ENCODE results near the gene BDH2.

BDH2 gene

DNA sequence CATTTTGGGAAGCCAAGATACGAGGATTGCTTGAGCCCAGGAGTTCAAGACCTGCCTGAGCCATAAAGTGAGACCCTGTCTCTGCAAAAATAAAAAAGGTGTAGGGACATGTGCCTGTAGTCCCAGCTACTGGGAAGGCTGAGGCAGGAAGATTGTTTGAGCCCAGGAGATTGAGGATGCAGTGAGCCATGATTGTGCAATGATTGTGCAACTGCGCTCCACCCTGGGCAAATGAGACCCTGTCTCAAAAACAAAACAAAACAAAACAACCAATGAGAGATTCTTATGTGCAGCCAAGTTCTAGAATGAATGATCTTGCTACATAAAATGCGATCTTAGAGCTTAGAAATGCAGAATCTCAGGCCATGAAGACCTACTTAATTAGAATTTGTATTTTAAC lies 45.6 kb downstream of the BDH2 start:
- H3K27ac ChIP-seq (ENCODE audit: low read depth, low read length, severe bottlenecking): no peak overlapping the region
- H3K9me3 ChIP-seq (ENCODE audit: control insufficient read depth, low read length): no peaks in the 10 kb centered on the region
- WGBS, 2 experiments (ENCODE audit: insufficient coverage in 2 of 2): 75 to 92% methylated on average over 1 to 2 of the region's 3 CpGs

DNA sequence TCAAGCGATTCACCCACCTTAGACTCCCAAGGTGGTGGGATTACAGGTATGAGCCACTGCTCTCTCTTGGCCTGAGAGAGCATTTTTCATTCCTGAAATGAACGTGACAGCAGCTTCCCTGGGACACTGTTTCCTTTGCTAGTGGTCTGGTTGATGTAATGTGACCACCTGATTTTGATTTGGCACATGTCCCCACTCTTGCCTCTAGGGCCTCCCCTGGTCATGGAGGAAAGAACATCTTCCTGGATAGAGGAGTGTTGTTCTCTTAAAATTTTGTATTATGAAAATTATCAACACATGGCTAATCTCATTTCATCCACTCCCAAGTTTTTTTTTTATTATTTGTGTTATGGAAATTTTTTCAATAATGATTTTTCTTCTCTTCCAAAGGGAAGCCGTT lies 46.9 kb downstream of the BDH2 start:
- H3K4me1 ChIP-seq (ENCODE audit: control insufficient read depth, insufficient read depth, low read length, poor library complexity, severe bottlenecking): no peaks in the 10 kb centered on the region
- no peaks in the 10 kb centered on the region for H3K9me3 ChIP-seq (ENCODE audit: control insufficient read depth, low read length)
- no peak overlapping the region for H3K4me3 ChIP-seq (ENCODE audit: extremely low read depth, insufficient read depth, low read length, poor library complexity, severe bottlenecking)
- H3K27ac ChIP-seq (ENCODE audit: low read depth, low read length, severe bottlenecking): no peak overlapping the region
- peaks cover 2% of the 10 kb centered on the region for H3K36me3 ChIP-seq (ENCODE audit: control insufficient read depth, insufficient read depth, low read length)
- WGBS, 2 experiments (ENCODE audit: insufficient coverage in 2 of 2): 80 to 87% methylated on average over 1 to 2 of the region's 3 CpGs

More for the DNA sequence above, 45.6 kb downstream of the BDH2 start:
- Histone ChIP-seq H3K4me3 (ENCODE audit: extremely low read depth, insufficient read depth, low read length, poor library complexity, severe bottlenecking) (no peak overlapping the region), H3K4me1 (ENCODE audit: control insufficient read depth, insufficient read depth, low read length, poor library complexity, severe bottlenecking) (no peaks in the 10 kb centered on the region), H3K36me3 (ENCODE audit: control insufficient read depth, insufficient read depth, low read length) (no peaks in the 10 kb centered on the region)

DNA sequence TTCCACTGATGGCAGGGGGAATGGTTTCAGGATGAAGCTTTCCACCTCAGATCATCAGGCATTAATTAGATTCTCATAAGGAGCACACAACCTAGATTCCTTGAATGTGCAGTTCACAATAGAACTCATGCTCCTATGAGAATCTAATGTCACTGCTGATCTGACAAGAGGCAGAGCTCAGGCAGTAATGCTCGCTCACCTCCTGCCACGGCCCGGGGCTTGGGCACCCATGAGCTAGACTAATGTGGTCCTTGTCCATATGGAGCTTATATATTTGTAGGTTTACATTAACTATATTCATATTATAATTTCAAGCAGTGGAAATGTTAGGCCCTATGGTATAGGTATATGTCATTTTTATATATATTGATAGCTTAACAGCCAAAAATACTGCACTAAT lies 47.5 kb downstream of the BDH2 start:
- Histone ChIP-seq H3K9me3 (ENCODE audit: control insufficient read depth, low read length) (no peaks in the 10 kb centered on the region), H3K36me3 (ENCODE audit: control insufficient read depth, insufficient read depth, low read length) (peaks cover 4% of the 10 kb centered on the region), H3K4me3 (ENCODE audit: extremely low read depth, insufficient read depth, low read length, poor library complexity, severe bottlenecking) (no peak overlapping the region), H3K27ac (ENCODE audit: low read depth, low read length, severe bottlenecking) (no peak overlapping the region), H3K4me1 (ENCODE audit: control insufficient read depth, insufficient read depth, low read length, poor library complexity, severe bottlenecking) (no peaks in the 10 kb centered on the region)
- no CpG with 5 or more reads among the region's 3 CpGs for WGBS, 2 experiments (ENCODE audit: insufficient coverage in 2 of 2)

DNA sequence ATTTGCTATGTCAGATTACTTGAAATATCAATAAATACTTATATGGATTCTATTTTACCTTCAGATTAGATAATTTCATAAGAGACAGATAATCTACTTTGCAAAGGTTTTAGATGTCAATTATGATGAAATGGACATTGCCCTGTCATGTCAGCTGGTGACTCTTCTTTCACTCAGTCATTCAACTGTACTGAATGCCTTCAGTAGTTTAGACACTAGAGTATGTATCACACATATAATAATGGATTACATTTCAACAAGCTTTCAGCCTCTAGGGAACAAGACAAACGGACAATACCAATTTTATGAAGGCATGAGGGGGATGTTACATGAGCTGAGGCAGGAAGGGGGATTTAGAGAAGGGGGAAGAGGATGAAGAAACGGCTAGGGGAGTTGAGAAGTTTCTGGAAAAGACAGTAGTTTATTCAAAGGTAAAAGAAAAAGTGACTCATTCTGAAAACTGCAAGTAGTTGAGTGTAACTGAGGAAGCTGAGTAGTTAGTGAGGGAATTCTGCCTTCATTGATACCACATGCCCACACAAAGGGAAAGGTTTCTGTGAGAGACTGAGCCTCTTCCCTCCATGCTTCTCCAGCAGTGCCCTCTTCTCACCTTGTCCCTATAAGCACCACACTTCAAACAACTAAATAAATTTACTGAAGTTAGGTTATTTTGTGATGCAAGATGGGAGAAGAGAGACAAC lies 48.7 kb downstream of the BDH2 start:
- Histone ChIP-seq H3K9me3 (ENCODE audit: control insufficient read depth, low read length) (no peaks in the 10 kb centered on the region), H3K27ac (ENCODE audit: low read depth, low read length, severe bottlenecking) (no peak overlapping the region), H3K36me3 (ENCODE audit: control insufficient read depth, insufficient read depth, low read length) (peaks cover 4% of the 10 kb centered on the region), H3K4me1 (ENCODE audit: control insufficient read depth, insufficient read depth, low read length, poor library complexity, severe bottlenecking) (no peaks in the 10 kb centered on the region), H3K4me3 (ENCODE audit: extremely low read depth, insufficient read depth, low read length, poor library complexity, severe bottlenecking) (no peak overlapping the region)
- WGBS, 2 experiments (ENCODE audit: insufficient coverage in 2 of 2): 83 to 86% methylated on average over 2 of the region's 2 CpGs

DNA sequence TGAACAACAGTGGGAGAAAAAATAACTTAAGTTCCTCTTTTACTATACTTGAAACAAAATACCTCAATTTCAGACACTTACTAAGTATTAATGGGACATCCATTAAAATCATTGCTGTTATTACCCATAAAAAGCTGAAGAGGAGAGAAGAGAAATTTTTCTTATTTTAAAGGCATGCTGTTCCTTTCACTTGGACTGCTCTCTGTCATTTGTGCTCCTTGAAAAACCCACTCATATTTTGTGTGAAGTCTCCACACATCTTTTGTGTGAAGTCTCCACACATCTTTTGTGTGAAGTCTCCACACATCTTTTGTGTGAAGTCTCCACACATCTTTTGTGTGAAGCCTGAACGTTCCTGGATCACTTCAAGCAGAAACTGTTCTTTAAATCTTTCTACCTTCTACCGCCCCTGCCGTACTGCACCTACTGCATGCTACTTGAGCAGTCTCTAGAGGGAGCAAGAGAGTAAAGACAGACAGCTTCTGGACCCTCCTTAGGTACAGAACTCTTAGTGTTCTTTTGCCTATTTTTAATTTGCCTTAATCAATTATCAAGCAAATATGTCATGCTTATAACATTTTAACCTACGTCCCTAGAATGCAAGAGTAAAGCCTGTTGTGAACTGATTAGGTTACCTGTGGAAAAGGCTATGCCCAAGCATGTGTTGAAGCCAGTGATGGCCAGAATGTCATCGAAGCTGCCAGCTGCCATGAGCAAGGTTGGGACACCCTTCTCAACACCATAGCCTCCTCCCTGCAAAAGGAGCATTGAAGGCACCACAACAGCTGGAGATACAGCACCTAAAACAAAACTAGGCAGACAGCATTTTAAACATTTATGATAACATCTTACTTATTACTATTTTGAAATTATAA lies 53.0 kb downstream of the BDH2 start:
- H3K4me3 ChIP-seq (ENCODE audit: extremely low read depth, insufficient read depth, low read length, poor library complexity, severe bottlenecking): no peak overlapping the region
- no peak overlapping the region for H3K27ac ChIP-seq (ENCODE audit: low read depth, low read length, severe bottlenecking)
- H3K9me3 ChIP-seq (ENCODE audit: control insufficient read depth, low read length): no peaks in the 10 kb centered on the region
- WGBS, 2 experiments (ENCODE audit: insufficient coverage in 2 of 2): 0 to 50% methylated on average over 1 to 2 of the region's 5 CpGs
- no peaks in the 10 kb centered on the region for H3K4me1 ChIP-seq (ENCODE audit: control insufficient read depth, insufficient read depth, low read length, poor library complexity, severe bottlenecking)
- H3K36me3 ChIP-seq (ENCODE audit: control insufficient read depth, insufficient read depth, low read length): peaks cover 11% of the 10 kb centered on the region

DNA sequence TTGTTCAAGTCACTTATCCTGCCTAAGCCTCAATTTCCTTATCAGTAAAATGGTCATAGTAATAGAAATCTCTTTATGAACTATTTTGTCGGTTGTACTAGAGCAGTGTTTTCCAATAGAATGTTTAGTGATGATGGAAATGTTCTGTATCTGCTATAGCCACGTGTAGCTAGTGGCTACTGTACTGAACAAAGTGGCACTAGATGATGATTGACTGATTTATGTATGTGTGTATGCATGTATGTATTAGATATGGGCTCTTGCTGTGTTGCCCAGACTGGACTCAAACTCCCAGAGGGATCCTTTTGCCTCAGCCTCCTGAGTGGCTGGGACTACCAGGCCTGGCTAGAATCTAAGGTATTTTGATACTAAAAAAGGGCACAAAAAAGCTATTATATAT lies 55.5 kb downstream of the BDH2 start:
- no peaks in the 10 kb centered on the region for H3K4me1 ChIP-seq (ENCODE audit: control insufficient read depth, insufficient read depth, low read length, poor library complexity, severe bottlenecking)
- WGBS, 2 experiments (ENCODE audit: insufficient coverage in 2 of 2): 85 to 100% methylated on average over 1 to 2 of the region's 2 CpGs
- peaks cover 11% of the 10 kb centered on the region for H3K36me3 ChIP-seq (ENCODE audit: control insufficient read depth, insufficient read depth, low read length)
- H3K27ac ChIP-seq (ENCODE audit: low read depth, low read length, severe bottlenecking): no peak overlapping the region
- H3K9me3 ChIP-seq (ENCODE audit: control insufficient read depth, low read length): no peaks in the 10 kb centered on the region
- no peak overlapping the region for H3K4me3 ChIP-seq (ENCODE audit: extremely low read depth, insufficient read depth, low read length, poor library complexity, severe bottlenecking)

DNA sequence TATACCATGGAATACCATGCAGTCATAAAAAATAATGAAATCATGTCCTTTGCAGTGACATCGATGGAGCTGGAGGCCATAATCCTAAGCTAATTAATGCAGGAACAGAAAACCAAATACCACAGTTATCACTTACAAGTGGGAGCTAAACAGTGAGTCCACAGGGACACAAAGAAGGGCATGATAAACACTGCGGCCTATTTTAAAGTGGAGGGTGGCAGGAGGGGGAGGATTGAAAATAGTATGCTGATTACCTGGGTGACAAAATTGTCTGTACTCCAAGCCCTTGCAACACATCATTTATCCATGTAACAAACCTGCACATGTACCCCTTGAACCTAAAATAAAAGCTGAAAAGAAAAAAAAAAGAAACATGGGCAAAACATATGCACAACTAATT lies 63.5 kb downstream of the BDH2 start:
- H3K9me3 ChIP-seq (ENCODE audit: control insufficient read depth, low read length): no peaks in the 10 kb centered on the region
- no peak overlapping the region for H3K4me3 ChIP-seq (ENCODE audit: extremely low read depth, insufficient read depth, low read length, poor library complexity, severe bottlenecking)
- no peak overlapping the region for H3K27ac ChIP-seq (ENCODE audit: low read depth, low read length, severe bottlenecking)
- H3K36me3 ChIP-seq (ENCODE audit: control insufficient read depth, insufficient read depth, low read length): no peaks in the 10 kb centered on the region
- no peaks in the 10 kb centered on the region for H3K4me1 ChIP-seq (ENCODE audit: control insufficient read depth, insufficient read depth, low read length, poor library complexity, severe bottlenecking)
- 100% methylated on average over 1 of the region's 2 CpGs; no CpG with 5 or more reads in 1 of the 2 experiments for WGBS, 2 experiments (ENCODE audit: insufficient coverage in 2 of 2)

DNA sequence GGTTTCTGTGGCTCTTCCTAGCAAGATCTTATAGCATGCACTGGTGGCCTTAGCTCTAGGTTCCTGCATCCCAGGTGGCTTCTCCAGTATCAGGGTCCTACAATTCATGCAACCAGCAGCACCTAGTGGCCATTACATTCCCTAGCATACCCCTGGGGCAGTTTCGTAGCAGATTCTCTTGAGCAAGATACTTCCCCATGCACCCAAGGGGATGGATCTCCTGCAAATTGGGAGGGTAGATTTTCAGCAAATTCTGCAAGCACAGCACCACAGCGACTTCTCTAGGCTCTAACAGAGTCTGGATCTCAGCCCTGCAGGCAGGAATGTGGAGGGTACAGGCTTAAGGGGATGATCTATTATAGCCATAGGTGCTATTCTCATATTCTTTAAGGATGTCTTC lies 67.1 kb downstream of the BDH2 start:
- Histone ChIP-seq H3K27ac (ENCODE audit: low read depth, low read length, severe bottlenecking) (no peak overlapping the region), H3K36me3 (ENCODE audit: control insufficient read depth, insufficient read depth, low read length) (no peaks in the 10 kb centered on the region)
- WGBS, 2 experiments (ENCODE audit: insufficient coverage in 2 of 2): 40% methylated on average over 1 of the region's 2 CpGs; no CpG with 5 or more reads in 1 of the 2 experiments

DNA sequence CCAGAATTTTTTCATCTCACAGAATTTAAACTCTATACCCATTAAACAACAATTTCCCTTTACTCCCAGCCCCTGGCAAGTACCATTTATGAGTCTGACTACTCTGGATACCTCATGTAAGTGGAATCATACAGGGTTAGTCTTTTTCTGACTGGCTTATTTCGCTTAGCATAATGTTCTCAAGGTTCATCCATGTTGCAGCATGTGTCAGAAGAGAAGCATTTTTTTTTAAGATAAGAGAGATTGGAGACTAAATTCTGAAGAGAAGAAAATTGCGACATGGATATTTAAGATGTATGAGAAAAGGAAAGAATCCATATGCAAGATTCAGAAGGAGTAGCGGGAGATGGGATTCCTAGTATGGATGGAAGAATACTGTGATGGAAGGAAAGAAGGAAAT lies 68.8 kb downstream of the BDH2 start:
- 94 to 97% methylated on average over 2 of the region's 3 CpGs for WGBS, 2 experiments (ENCODE audit: insufficient coverage in 2 of 2)

More for the DNA sequence above, 67.1 kb downstream of the BDH2 start:
- Histone ChIP-seq H3K4me1 (ENCODE audit: control insufficient read depth, insufficient read depth, low read length, poor library complexity, severe bottlenecking) (no peaks in the 10 kb centered on the region), H3K4me3 (ENCODE audit: extremely low read depth, insufficient read depth, low read length, poor library complexity, severe bottlenecking) (no peak overlapping the region), H3K9me3 (ENCODE audit: control insufficient read depth, low read length) (no peaks in the 10 kb centered on the region)

DNA sequence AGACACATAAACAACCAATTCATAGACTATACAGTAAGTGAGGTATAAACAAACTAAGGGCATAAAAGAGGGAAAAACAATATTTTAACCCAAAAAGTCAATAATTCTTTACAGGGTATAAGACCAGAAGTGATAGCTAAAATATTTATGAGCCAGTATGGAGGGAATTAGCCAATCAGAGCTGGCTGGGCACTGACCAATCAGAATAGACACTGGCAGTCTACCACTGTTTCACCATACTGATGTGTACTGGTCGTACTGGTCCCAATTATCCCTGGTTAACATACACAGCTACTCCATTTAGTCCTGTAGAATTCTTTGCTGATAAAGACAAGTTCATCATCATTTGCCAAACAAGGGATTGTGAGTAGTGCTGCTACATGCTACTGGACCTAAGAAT lies 70.3 kb downstream of the BDH2 start:
- 100% methylated on average over 1 of the region's 1 CpG for WGBS, 2 experiments (ENCODE audit: insufficient coverage in 2 of 2)
- Histone ChIP-seq H3K36me3 (ENCODE audit: control insufficient read depth, insufficient read depth, low read length) (no peaks in the 10 kb centered on the region), H3K27ac (ENCODE audit: low read depth, low read length, severe bottlenecking) (no peak overlapping the region), H3K4me1 (ENCODE audit: control insufficient read depth, insufficient read depth, low read length, poor library complexity, severe bottlenecking) (no peaks in the 10 kb centered on the region), H3K9me3 (ENCODE audit: control insufficient read depth, low read length) (no peaks in the 10 kb centered on the region), H3K4me3 (ENCODE audit: extremely low read depth, insufficient read depth, low read length, poor library complexity, severe bottlenecking) (no peak overlapping the region)

More for the DNA sequence above, 68.8 kb downstream of the BDH2 start:
- Histone ChIP-seq H3K27ac (ENCODE audit: low read depth, low read length, severe bottlenecking) (no peak overlapping the region), H3K4me3 (ENCODE audit: extremely low read depth, insufficient read depth, low read length, poor library complexity, severe bottlenecking) (no peak overlapping the region), H3K9me3 (ENCODE audit: control insufficient read depth, low read length) (no peaks in the 10 kb centered on the region), H3K36me3 (ENCODE audit: control insufficient read depth, insufficient read depth, low read length) (no peaks in the 10 kb centered on the region), H3K4me1 (ENCODE audit: control insufficient read depth, insufficient read depth, low read length, poor library complexity, severe bottlenecking) (no peaks in the 10 kb centered on the region)

Measured in mesodermal cell (in vitro differentiated cells).